ENCODE data around the gene P4HB. TPM values are rescaled to one million over a fixed set of nuclear protein-coding genes. Genes with fewer than 3 reads are reported as not detected.

Gene P4HB
- total RNA-seq, 4 donors from 2014 or later, result 366 to 725 (median 608) TPM

DNA sequence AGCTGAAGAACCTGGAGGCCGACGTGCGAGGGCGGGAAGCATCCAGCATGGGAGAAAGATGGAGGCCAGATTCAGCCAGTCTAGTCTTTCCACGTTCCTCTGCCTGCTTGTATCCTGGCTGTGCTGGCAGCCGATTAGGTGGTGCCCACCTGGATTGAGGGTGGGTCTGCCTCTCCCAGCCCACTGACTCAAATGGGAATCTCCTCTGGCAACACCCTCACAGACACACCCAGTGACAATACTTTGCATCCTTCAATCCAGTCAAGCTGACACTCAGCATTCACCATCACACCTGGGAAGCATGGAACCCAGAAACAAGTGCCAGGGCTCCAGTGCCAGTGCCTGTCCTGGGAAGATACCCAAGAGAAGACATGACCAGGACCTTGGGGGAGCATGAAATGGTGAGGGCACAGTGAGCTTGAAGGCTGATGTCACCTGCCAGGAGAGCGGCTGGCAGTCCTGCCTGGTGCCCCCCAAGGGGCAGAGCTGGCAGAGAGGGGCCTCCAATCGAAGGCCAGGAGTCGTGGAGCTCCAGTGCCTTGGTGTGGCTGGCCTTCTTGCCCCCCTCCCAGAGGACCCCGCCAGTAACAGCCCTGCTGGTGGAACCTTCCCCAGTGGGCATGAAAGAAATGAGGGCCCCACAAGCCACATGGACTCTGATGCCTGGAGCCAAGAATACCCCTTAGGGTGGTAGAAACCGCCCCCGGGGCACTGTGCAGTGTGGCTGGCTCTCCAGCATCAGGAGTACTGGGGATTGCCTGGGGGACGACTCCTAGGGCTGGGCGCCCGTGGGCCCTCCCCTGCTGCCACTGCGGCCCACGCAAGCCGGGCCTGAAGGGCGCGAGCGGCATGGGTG, 41.1 kb upstream of the P4HB start:
- TF ChIP-seq, protein P1, sequence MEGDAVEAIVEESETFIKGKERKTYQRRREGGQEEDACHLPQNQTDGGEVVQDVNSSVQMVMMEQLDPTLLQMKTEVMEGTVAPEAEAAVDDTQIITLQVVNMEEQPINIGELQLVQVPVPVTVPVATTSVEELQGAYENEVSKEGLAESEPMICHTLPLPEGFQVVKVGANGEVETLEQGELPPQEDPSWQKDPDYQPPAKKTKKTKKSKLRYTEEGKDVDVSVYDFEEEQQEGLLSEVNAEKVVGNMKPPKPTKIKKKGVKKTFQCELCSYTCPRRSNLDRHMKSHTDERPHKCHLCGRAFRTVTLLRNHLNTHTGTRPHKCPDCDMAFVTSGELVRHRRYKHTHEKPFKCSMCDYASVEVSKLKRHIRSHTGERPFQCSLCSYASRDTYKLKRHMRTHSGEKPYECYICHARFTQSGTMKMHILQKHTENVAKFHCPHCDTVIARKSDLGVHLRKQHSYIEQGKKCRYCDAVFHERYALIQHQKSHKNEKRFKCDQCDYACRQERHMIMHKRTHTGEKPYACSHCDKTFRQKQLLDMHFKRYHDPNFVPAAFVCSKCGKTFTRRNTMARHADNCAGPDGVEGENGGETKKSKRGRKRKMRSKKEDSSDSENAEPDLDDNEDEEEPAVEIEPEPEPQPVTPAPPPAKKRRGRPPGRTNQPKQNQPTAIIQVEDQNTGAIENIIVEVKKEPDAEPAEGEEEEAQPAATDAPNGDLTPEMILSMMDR (IDR thresholded peaks at IDR 0.05), result no peak
- ATAC-seq (ENCODE audit: low FRiP score), result no peak
- no peak for DNase-seq (ENCODE audit: low spot score)

DNA sequence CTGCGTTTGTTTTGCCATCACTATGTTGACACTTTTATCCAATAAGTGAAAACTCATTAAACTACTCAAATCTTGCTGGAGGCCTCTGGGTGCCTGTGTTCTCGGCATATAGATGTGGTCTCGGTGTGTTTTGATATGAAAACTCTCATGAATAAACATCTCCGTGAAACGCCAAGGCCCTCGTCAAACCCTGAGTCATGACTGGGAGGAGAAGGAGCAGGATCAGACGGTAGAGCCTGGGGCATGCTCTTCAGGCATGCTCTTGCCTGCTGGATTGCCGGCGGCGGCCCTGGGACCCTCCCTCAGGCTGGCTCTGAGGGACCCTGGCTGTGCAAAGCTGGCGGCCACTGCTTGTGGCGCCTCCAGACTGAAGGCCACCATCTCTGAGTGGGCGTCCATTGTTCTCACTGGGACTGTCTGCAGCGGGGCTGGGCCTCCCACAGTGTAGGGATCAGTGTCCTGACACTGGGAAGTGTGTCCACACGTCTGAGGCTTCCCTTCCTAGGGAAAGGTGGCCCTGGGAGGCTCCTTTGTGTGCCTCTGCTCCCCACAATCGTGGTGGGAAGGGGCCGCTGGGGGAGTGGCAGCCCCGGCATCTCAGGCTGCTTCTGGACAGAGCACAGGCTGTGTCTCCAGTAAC, 40.0 kb upstream of the P4HB start:
- no peak for DNase-seq (ENCODE audit: low spot score)
- ATAC-seq (ENCODE audit: low FRiP score), result no peak
- TF ChIP-seq, protein P1 (IDR thresholded peaks at IDR 0.05), result no peak

GRCh38 chr17:81899514-81900166, 39.3 kb upstream of the P4HB start:
- ATAC-seq (ENCODE audit: low FRiP score) (no peak), DNase-seq (ENCODE audit: low spot score) (no peak)
- TF ChIP-seq, protein P1 (IDR thresholded peaks at IDR 0.05), result no peak

DNA sequence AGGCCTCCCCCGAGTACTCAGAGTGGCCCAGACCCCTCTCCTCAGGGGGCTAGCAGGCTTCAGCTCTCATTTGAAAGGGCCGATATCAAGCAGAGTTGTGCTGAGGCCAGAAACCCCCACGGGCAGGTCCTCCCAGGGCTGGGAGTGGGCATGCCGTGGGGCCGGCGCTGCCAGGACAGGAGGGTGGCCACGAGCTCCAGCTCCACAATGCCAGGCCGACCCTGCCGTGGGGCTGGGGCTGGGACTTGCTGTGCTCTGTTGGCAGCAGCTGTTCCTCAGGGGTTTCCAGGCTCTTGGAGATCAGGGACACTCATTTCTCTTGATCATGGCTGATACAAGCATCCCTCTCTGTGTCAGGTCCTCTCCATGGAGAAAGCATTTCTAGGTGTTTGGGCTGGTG, 38.5 kb upstream of the P4HB start:
- TF ChIP-seq, protein P1 (IDR thresholded peaks at IDR 0.05), result no peak
- no peak for ATAC-seq (ENCODE audit: low FRiP score)
- DNase-seq (ENCODE audit: low spot score), result no peak

GRCh38 chr17:81898029-81898866, 37.9 kb upstream of the P4HB start:
- ATAC-seq (ENCODE audit: low FRiP score) (no peak), DNase-seq (ENCODE audit: low spot score) (no peak)
- TF ChIP-seq, protein P1 (IDR thresholded peaks at IDR 0.05), result no peak

GRCh38 chr17:81895400-81895799, 35.1 kb upstream of the P4HB start:
- TF ChIP-seq, protein P1 (IDR thresholded peaks at IDR 0.05), result no peak
- ATAC-seq (ENCODE audit: low FRiP score), result no peak
- no peak for DNase-seq (ENCODE audit: low spot score)
